ENCODE measurements around the gene TRIM5. TPM values are rescaled to one million over a fixed set of nuclear protein-coding genes. Genes with fewer than 3 reads are reported as not detected.

Gene TRIM5
- total and polyA plus RNA-seq, 9 of the 15 experiments (the other 6 are each of a cell fraction or from before 2014, with no cell fraction given): 7.7 to 20.8 (median 15.0) TPM

DNA sequence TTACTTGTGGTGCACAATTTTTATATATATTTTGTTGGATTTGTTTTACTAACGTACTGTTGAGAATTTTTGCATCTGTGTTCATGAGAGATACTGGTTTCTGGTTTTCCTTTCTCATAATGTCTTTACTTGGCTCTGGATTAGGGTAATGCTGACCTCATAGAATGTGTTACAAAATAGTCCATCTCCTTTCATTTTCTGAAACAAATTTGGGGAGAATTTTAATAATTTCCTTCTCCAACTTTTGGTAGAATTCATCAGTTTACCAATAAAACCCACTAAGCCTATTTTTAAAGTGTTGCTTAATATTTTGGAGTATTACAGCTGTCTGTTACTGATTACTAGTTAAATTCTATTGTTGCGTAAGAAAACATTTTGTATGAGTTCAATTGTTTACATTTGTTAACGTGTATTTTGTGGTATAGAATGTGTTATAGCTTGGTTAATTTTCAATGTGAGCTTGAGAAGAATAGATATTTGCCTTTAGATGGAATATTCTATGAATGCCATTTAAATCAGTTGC is 16.2 kb upstream of the TRIM5 start:
- no peaks in the 10 kb centered on the region for H3K36me3 ChIP-seq (ENCODE audit: control insufficient read depth, insufficient read depth, low read length)
- WGBS (ENCODE audit: insufficient coverage, low coverage, missing lambda C conversion rate): 14% methylated on average over 3 of the region's 3 CpGs
- H3K9ac ChIP-seq (ENCODE audit: insufficient read depth in 1 of 2, low read depth in 2 of 2, low read length in 2 of 2): no peak overlapping the region
- POLR2A ChIA-PET: interaction anchor here (0.9 to 1.2 kb wide), 2 partner anchors 16 to 195 kb away, joined by 3 to 4 read pairs; partner anchors contain the start of gene TRIM5
- H2AFZ ChIP-seq (ENCODE audit: low read depth, low read length): no peak overlapping the region
- H3K9me3 ChIP-seq (replicated peaks; ENCODE audit: control insufficient read depth, insufficient read depth, low read depth, low read length): no peaks in the 10 kb centered on the region
- H3K4me1 ChIP-seq (replicated peaks in 1 of 2; ENCODE audit: control insufficient read depth in 2 of 2, insufficient read depth in 2 of 2, low read length in 2 of 2): no peaks in the 10 kb centered on the region
- H3K79me2 ChIP-seq (ENCODE audit: control insufficient read depth, insufficient read depth, low read length): no peaks in the 10 kb centered on the region
- intact Hi-C loops (cut with micrococcal nuclease): no loop called here
- FAIRE-seq (no peak), ATAC-seq (no peak), DNase-seq (ENCODE audit: extremely low read depth in 1 of 4, low spot score in 3 of 4) (no peak)
- no peak overlapping the region for H3K27ac ChIP-seq (ENCODE audit: extremely low read depth, low read depth, low read length)
- no peak for TF ChIP-seq CEBPG (CRISPR knock-in tag; IDR thresholded peaks at IDR 0.05)
- TF ChIP-seq CEBPG (tag; conservative IDR thresholded peaks at IDR 0.05 in 1 of 2, IDR thresholded peaks at IDR 0.05 in 1 of 2): peak; percentile 52 to 79
- TF ChIP-seq SRSF9 (IDR thresholded peaks at IDR 0.05; ENCODE audit: borderline replicate concordance, low read depth, low read length): no peak
- TF ChIP-seq CEBPB (tag; IDR thresholded peaks at IDR 0.05): peak; percentile 44; the same call in 1 of the 2 replicates
- TF ChIP-seq ZNF24 (IDR thresholded peaks at IDR 0.05): no peak
- TF ChIP-seq SIX5 (IDR thresholded peaks at IDR 0.05; ENCODE audit: borderline replicate concordance in 1 of 2, insufficient read depth in 1 of 2, low read depth in 1 of 2, low read length in 2 of 2): no peak
- TF ChIP-seq RB1 (IDR thresholded peaks at IDR 0.05; ENCODE audit: low read depth): no peak
- no peak overlapping the region for H3K4me2 ChIP-seq (ENCODE audit: insufficient read depth, low read length)
- CTCF ChIA-PET (ENCODE audit: low intra/inter-chr PET ratio): no interaction called here
- no peak overlapping the region for H3K4me3 ChIP-seq
- H3K27me3 ChIP-seq (ENCODE audit: control insufficient read depth in 2 of 2, insufficient read depth in 2 of 2, low read length in 2 of 2): peaks cover 0 to 3% of the 10 kb centered on the region in 2 experiments; a peak in 3 of 5 replicates
- in situ Hi-C loops (cut with MboI): no loop called here
- no TSS peak for BruUV-seq (replicated peaks)
- H4K20me1 ChIP-seq (replicated peaks; ENCODE audit: control insufficient read depth, insufficient read depth, low read length): no peaks in the 10 kb centered on the region
- no peaks in the 10 kb centered on the region for H3K9me1 ChIP-seq (ENCODE audit: control insufficient read depth, insufficient read depth, low read length)

Measured in K562 (cell line).